GM18951 (cell line): ENCODE measurements around the gene ZC3H18.

ENCODE experiments used
- POLR2A ChIP-seq: IDR thresholded peaks from 4 replicates; pipeline ENCODE4 v1.6.1; 2011; ENCODE audit warnings: mild to moderate bottlenecking; ENCODE audit not compliant: insufficient read length, insufficient read depth; ENCODE audit errors: extremely low read depth
- in situ Hi-C: fragments of 300-500 bp; cut with MboI; formaldehyde crosslinking; loops from one replicate; pipeline ENCODE4 v1.12.0; 2022; ENCODE audit warnings: low sequenced_read_pairs, mixed read lengths, inconsistent platforms; ENCODE audit not compliant: unreplicated experiment

The ZC3H18 gene

GRCh38 chr16:88548131-88548874 is 21.9 kb upstream of the ZC3H18 start:
- in situ Hi-C loops, result loop anchor here (25.0 kb wide), 1 partner anchor 586 kb away; the partner anchor contains the start of gene BANP
- no peak for TF ChIP-seq POLR2A

GRCh38 chr16:88548985-88549384 is 21.2 kb upstream of the ZC3H18 start:
- TF ChIP-seq POLR2A, result no peak
- in situ Hi-C loops, result loop anchor here (25.0 kb wide), 1 partner anchor 587 kb away; the partner anchor contains the start of gene BANP

GRCh38 chr16:88549671-88550245 is 20.4 kb upstream of the ZC3H18 start:
- no peak for TF ChIP-seq POLR2A
- in situ Hi-C loops, result loop anchor here (25.0 kb wide), 2 partner anchors 362 to 587 kb away; partner anchors contain the start of gene BANP

- in situ Hi-C loops, result loop anchor here (25.0 kb wide), 1 partner anchor 363 kb away; no protein-coding TSS in a partner anchor
- no peak for TF ChIP-seq POLR2A
Observed at GRCh38 chr16:88550246-88550661, 19.9 kb upstream of the ZC3H18 start.

- TF ChIP-seq POLR2A, result no peak
- in situ Hi-C loops, result loop anchor here (25.0 kb wide), 1 partner anchor 365 kb away; no protein-coding TSS in a partner anchor
Observed at GRCh38 chr16:88552166-88552565, 18.0 kb upstream of the ZC3H18 start.

- TF ChIP-seq POLR2A, result no peak
- in situ Hi-C loops, result loop anchor here (25.0 kb wide), 1 partner anchor 366 kb away; no protein-coding TSS in a partner anchor
Observed at GRCh38 chr16:88552815-88553214, 17.4 kb upstream of the ZC3H18 start.

GRCh38 chr16:88553739-88554138 is 16.5 kb upstream of the ZC3H18 start:
- TF ChIP-seq POLR2A, result no peak
- in situ Hi-C loops, result loop anchor here (25.0 kb wide), 1 partner anchor 366 kb away; no protein-coding TSS in a partner anchor

- no peak for TF ChIP-seq POLR2A
- in situ Hi-C loops, result loop anchor here (25.0 kb wide), 1 partner anchor 367 kb away; no protein-coding TSS in a partner anchor
Observed at GRCh38 chr16:88554711-88555264, 15.4 kb upstream of the ZC3H18 start.

- in situ Hi-C loops, result loop anchor here (25.0 kb wide), 1 partner anchor 369 kb away; no protein-coding TSS in a partner anchor
- no peak for TF ChIP-seq POLR2A
Observed at GRCh38 chr16:88556294-88556988, 13.8 kb upstream of the ZC3H18 start.

- no peak for TF ChIP-seq POLR2A
- in situ Hi-C loops, result loop anchor here (25.0 kb wide), 1 partner anchor 371 kb away; no protein-coding TSS in a partner anchor
Observed at GRCh38 chr16:88558457-88559442, 11.5 kb upstream of the ZC3H18 start.

- in situ Hi-C loops, result loop anchor here (25.0 kb wide), 1 partner anchor 374 kb away; no protein-coding TSS in a partner anchor
- no peak for TF ChIP-seq POLR2A
Observed at GRCh38 chr16:88560714-88561484, 9.3 kb upstream of the ZC3H18 start.
